ENCODE measurements around the gene CHN2.

The CHN2 gene

DNA sequence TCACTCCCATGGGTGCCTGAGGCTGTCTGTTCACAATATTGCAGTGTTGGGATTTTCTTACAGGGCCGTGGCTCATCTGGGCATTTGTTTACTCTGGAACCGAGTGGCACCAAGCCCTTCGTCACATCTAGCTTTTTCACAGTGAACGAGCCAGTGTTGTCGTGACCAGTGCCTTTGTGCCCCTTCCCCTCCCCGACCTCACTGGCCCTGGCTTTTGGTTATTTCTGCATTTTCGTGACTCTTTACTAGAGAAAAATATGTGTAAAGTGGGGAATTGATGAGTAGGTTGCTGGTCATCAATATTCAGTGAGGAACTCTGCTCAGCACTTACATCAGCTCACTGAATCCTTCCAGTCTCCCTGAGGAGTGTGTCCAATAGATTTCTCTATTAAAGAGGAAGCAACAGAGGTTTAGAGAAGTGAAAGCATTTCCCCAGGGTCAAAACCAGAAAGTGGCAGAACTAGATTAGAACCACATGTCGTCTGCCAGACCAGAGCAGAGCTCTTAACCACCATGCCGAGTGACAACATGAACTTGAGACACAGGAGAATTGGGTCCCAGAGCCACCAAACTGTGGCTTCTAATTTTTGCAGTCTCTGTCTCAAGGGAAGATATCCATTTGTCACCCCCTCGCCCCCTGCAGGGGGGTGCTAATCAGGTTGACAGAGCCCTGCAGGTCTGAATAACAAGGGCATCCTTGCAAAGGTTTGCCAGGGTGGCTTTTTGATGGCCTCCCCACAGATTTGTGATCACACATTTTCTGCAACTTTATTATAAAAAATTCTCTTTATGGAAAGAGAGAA is 125.3 kb downstream of the CHN2 start:
- H3K27me3 ChIP-seq (ENCODE audit: control insufficient read depth, insufficient read depth, low read length): peaks cover 74% of the 10 kb centered on the region
- H3K4me2 ChIP-seq (ENCODE audit: low read length): no peak overlapping the region
- H3K36me3 ChIP-seq (ENCODE audit: insufficient read depth, low read length): no peaks in the 10 kb centered on the region
- no peaks in the 10 kb centered on the region for H3K9me3 ChIP-seq (replicated peaks; ENCODE audit: low read length)
- no peak overlapping the region for H3K4me3 ChIP-seq (ENCODE audit: low read length)
- no peak overlapping the region for H3K9ac ChIP-seq (ENCODE audit: low read depth, low read length)
- no peaks in the 10 kb centered on the region for H3K4me1 ChIP-seq (ENCODE audit: control insufficient read depth, insufficient read depth, low read length)

DNA sequence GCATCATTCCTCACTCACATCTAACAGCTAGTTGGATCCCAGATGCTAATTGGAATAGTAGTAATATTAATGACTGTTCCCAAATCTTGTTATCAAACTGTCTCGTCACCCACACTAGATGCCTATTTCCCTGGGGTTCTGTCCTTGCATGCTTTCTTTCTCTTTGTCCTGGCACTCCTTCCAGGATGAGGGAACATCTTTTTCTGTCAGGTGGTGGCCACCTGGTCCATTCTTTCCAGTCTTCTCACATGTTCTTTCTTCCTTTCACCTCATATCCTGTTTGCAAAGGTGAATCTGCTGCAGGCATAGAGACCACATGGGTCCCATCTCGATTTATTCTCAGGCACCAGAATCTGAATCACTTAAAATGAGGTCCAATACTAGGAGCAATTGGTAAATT is 126.0 kb downstream of the CHN2 start:
- H3K9ac ChIP-seq (ENCODE audit: low read depth, low read length): no peak overlapping the region
- no peak overlapping the region for H3K4me2 ChIP-seq (ENCODE audit: low read length)
- H3K27me3 ChIP-seq (ENCODE audit: control insufficient read depth, insufficient read depth, low read length): peaks cover 74% of the 10 kb centered on the region
- no peak overlapping the region for H3K4me3 ChIP-seq (ENCODE audit: low read length)
- no peaks in the 10 kb centered on the region for H3K9me3 ChIP-seq (replicated peaks; ENCODE audit: low read length)
- no peaks in the 10 kb centered on the region for H3K4me1 ChIP-seq (ENCODE audit: control insufficient read depth, insufficient read depth, low read length)
- no peaks in the 10 kb centered on the region for H3K36me3 ChIP-seq (ENCODE audit: insufficient read depth, low read length)

DNA sequence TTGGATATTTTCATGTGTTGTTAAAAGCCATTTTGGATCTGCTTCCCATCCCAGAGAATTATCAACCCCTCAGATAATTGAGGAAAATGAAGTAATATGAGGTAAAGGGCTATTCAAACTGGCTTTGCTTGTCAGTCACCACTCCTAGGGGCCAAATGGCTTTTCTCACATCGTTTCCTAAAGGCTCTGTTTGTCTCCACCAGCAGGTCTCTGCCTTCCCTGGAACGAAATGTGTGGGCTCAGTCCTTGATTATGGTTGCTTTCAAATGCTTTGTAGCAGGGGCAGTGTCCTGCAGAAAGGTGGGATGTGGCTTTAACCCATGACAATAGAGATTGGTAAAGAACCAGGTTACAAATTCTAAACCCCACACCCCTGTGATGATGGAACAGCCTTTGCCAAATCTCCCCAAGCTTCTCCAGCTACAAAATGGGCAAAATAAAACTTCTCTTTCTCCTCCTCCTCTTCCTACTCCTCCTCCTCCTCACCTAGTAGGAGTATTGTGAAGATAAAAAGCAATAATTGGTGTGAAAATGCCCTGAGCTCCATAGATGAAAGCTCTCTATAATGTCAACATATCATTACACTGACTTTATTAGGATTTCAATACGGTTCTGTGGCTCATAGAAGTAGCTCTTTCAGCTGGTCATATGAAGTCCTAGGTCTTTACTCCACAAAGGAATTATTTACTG is 127.6 kb downstream of the CHN2 start:
- Histone ChIP-seq H3K4me1 (ENCODE audit: control insufficient read depth, insufficient read depth, low read length) (no peaks in the 10 kb centered on the region), H3K4me2 (ENCODE audit: low read length) (no peak overlapping the region), H3K9ac (ENCODE audit: low read depth, low read length) (no peak overlapping the region), H3K4me3 (ENCODE audit: low read length) (no peak overlapping the region), H3K36me3 (ENCODE audit: insufficient read depth, low read length) (no peaks in the 10 kb centered on the region), H3K9me3 (replicated peaks; ENCODE audit: low read length) (no peaks in the 10 kb centered on the region), H3K27me3 (ENCODE audit: control insufficient read depth, insufficient read depth, low read length) (peaks cover 73% of the 10 kb centered on the region)

DNA sequence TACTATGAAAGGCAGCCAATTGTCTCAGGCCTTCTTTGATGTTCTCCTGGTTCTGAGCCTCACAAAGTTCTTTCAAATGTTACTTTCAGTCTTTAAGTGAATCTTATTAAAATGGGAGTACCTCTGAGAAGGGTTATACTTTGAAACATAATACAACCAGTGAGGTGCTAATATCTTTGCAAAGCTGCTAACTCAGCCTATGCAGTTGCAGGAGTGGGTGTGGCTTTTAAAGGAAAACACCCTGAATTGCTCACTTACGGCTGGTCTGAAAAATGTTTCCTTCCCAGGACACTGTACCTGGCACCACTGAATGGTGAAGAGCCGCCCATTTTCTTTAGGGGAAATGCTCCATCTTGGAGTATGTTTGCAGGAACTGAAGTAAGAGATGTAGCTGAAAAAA is 130.9 kb downstream of the CHN2 start:
- no peaks in the 10 kb centered on the region for H3K36me3 ChIP-seq (ENCODE audit: insufficient read depth, low read length)
- peaks cover 55% of the 10 kb centered on the region for H3K27me3 ChIP-seq (ENCODE audit: control insufficient read depth, insufficient read depth, low read length)
- H3K9me3 ChIP-seq (replicated peaks; ENCODE audit: low read length): no peaks in the 10 kb centered on the region
- H3K4me1 ChIP-seq (ENCODE audit: control insufficient read depth, insufficient read depth, low read length): no peaks in the 10 kb centered on the region
- no peak overlapping the region for H3K9ac ChIP-seq (ENCODE audit: low read depth, low read length)
- no peak overlapping the region for H3K4me2 ChIP-seq (ENCODE audit: low read length)
- H3K4me3 ChIP-seq (ENCODE audit: low read length): no peak overlapping the region

DNA sequence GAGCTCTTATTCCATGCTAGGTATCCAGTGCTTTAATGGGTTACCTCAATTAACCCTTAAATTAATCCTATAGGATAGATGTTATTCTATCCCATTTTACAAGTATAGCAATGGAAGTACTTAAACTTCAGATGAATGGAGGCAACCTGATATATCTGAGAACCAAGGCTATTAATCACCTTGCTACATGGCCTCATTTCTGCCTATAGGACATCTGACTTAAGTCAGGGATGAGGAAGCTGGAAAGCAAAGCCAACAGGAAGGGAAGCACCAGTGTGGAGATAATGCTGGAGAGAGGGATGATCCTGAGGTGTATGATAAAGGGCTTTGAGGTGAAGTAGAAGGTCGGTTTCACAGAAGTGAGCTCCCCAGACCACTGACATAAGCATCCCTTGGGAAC is 132.3 kb downstream of the CHN2 start:
- no peak overlapping the region for H3K9ac ChIP-seq (ENCODE audit: low read depth, low read length)

DNA sequence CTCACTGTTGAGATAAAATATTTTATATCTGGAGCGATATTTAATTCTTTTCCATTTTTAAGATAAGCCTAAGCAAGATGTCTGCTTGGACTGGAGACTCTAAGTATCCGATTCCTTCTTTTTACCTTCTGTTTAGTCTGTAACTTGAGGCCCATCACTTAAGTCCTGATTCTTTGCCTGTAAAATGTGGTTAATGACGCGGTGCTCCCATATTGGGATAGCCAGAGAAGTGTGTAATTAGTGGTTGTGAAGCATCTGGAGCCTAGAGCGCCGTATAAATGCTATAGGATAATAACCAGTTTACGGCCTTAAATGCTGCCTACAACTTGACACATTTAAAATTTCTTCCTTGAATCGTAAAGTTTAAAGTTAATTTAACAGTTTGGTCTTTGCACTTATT is 132.9 kb downstream of the CHN2 start:
- no peak overlapping the region for H3K9ac ChIP-seq (ENCODE audit: low read depth, low read length)
- no peak overlapping the region for H3K4me2 ChIP-seq (ENCODE audit: low read length)
- no peaks in the 10 kb centered on the region for H3K9me3 ChIP-seq (replicated peaks; ENCODE audit: low read length)
- no peak overlapping the region for H3K4me3 ChIP-seq (ENCODE audit: low read length)
- H3K27me3 ChIP-seq (ENCODE audit: control insufficient read depth, insufficient read depth, low read length): peaks cover 46% of the 10 kb centered on the region
- H3K4me1 ChIP-seq (ENCODE audit: control insufficient read depth, insufficient read depth, low read length): no peaks in the 10 kb centered on the region
- H3K36me3 ChIP-seq (ENCODE audit: insufficient read depth, low read length): no peaks in the 10 kb centered on the region

More for the DNA sequence above, 132.3 kb downstream of the CHN2 start:
- peaks cover 47% of the 10 kb centered on the region for H3K27me3 ChIP-seq (ENCODE audit: control insufficient read depth, insufficient read depth, low read length)
- H3K4me2 ChIP-seq (ENCODE audit: low read length): no peak overlapping the region
- no peak overlapping the region for H3K4me3 ChIP-seq (ENCODE audit: low read length)
- H3K36me3 ChIP-seq (ENCODE audit: insufficient read depth, low read length): no peaks in the 10 kb centered on the region
- H3K4me1 ChIP-seq (ENCODE audit: control insufficient read depth, insufficient read depth, low read length): no peaks in the 10 kb centered on the region
- H3K9me3 ChIP-seq (replicated peaks; ENCODE audit: low read length): no peaks in the 10 kb centered on the region

DNA sequence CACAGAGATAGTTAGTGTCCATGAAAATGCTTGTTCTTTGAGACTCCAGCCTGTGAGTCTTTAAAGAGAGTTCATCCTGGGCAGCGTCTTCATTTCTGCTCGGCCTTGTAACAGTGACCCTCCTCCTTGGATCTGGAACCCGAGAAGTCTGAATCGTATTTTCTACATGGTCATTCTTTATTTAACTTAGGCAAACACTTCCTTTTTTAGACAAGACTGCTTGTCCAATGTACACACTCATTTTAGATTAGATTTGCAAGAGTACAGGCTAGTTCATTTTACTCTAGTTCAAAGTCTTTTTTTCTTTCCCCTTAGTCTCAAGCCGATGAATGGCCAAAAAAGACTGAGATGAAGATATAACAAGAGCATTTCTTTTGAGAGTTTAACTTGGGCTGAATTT is 133.5 kb downstream of the CHN2 start:
- H3K4me3 ChIP-seq (ENCODE audit: low read length): no peak overlapping the region
- no peak overlapping the region for H3K4me2 ChIP-seq (ENCODE audit: low read length)
- no peaks in the 10 kb centered on the region for H3K9me3 ChIP-seq (replicated peaks; ENCODE audit: low read length)
- H3K27me3 ChIP-seq (ENCODE audit: control insufficient read depth, insufficient read depth, low read length): peaks cover 49% of the 10 kb centered on the region
- H3K36me3 ChIP-seq (ENCODE audit: insufficient read depth, low read length): no peaks in the 10 kb centered on the region
- no peak overlapping the region for H3K9ac ChIP-seq (ENCODE audit: low read depth, low read length)
- H3K4me1 ChIP-seq (ENCODE audit: control insufficient read depth, insufficient read depth, low read length): no peaks in the 10 kb centered on the region

DNA sequence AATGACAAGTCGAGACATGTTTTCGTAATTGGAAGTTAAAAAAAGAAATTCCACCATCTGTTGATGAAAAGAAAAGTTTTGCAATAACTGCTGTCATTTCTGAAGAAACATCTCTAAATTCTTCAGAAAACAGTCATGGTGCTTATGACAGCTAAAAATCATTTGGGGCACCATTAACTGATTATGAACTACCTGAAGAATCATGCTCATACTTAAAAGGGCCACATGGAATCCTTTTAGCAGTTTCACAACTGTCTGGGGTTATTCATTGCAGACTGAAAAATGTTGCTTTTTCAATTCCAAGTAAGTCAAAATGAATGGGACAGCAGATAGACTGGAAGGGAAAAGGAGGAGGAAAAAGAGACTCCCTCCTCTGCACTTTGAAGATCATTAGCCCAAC is 134.2 kb downstream of the CHN2 start:
- no peak overlapping the region for H3K4me3 ChIP-seq (ENCODE audit: low read length)
- no peak overlapping the region for H3K4me2 ChIP-seq (ENCODE audit: low read length)
- peaks cover 55% of the 10 kb centered on the region for H3K27me3 ChIP-seq (ENCODE audit: control insufficient read depth, insufficient read depth, low read length)
- no peaks in the 10 kb centered on the region for H3K4me1 ChIP-seq (ENCODE audit: control insufficient read depth, insufficient read depth, low read length)
- H3K9ac ChIP-seq (ENCODE audit: low read depth, low read length): no peak overlapping the region
- H3K36me3 ChIP-seq (ENCODE audit: insufficient read depth, low read length): no peaks in the 10 kb centered on the region
- H3K9me3 ChIP-seq (replicated peaks; ENCODE audit: low read length): no peaks in the 10 kb centered on the region

DNA sequence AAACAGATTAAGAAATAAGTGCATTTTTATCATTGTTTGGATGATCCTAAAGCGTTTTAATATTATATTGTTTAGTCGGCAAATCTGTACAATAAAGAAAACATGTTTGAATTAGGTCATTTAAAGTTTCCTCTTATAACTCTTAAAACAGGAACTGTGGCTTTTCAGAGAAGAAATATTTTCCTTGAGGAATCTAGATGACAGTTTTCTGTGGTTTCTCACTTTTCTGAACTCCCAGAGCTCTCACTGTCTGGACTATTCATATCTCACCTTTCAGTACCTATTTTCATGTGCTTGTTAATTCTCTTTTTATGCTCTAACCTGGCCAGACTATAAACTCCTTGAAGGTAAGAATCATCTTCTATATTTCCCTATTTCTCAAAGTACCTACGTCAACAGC is 135.1 kb downstream of the CHN2 start:
- Histone ChIP-seq H3K9me3 (replicated peaks; ENCODE audit: low read length) (no peaks in the 10 kb centered on the region), H3K4me1 (ENCODE audit: control insufficient read depth, insufficient read depth, low read length) (no peaks in the 10 kb centered on the region), H3K36me3 (ENCODE audit: insufficient read depth, low read length) (no peaks in the 10 kb centered on the region), H3K9ac (ENCODE audit: low read depth, low read length) (no peak overlapping the region), H3K27me3 (ENCODE audit: control insufficient read depth, insufficient read depth, low read length) (peaks cover 49% of the 10 kb centered on the region), H3K4me3 (ENCODE audit: low read length) (no peak overlapping the region), H3K4me2 (ENCODE audit: low read length) (no peak overlapping the region)

DNA sequence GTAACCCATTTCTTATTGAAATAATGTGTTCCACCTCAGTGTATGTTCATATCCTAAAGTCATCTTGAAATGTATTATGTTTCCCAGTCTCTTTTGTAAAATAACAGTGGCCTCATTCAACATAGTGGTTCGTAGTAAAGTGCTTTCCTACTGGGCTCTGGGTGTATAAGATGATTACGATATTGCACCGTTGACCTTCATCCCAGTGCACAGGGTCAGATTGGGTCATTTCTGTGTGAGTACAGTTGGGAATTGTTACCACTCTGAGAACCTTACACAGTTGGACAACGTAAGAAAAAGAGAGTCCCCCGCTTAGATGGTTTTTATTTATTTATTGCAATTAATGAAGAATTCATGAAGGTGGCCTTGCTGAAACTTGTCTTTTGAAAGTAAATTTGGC is 135.6 kb downstream of the CHN2 start:
- Histone ChIP-seq H3K27me3 (ENCODE audit: control insufficient read depth, insufficient read depth, low read length) (peaks cover 45% of the 10 kb centered on the region), H3K36me3 (ENCODE audit: insufficient read depth, low read length) (no peaks in the 10 kb centered on the region), H3K4me3 (ENCODE audit: low read length) (no peak overlapping the region), H3K9me3 (replicated peaks; ENCODE audit: low read length) (no peaks in the 10 kb centered on the region), H3K4me1 (ENCODE audit: control insufficient read depth, insufficient read depth, low read length) (no peaks in the 10 kb centered on the region), H3K4me2 (ENCODE audit: low read length) (no peak overlapping the region), H3K9ac (ENCODE audit: low read depth, low read length) (no peak overlapping the region)

DNA sequence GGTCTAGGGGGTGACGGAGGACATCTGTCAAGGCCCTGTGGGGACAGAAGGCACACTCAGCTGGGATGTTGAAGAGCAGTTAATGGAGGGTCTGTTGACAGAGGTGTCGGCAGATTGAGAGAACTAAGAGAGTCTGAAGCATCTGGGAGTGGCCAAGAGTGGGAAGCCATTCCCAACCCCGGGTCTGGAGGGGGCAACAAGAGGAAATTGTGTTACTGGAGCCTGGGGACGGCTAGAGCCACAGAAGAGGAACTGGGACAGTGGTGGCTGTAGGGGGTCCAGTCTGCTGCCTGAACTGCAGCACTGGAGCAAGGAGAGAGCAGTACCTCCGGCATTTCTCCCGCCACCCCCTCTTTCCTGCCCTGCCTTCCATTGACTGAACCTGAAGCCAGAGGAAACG is 136.6 kb downstream of the CHN2 start:
- no peaks in the 10 kb centered on the region for H3K36me3 ChIP-seq (ENCODE audit: insufficient read depth, low read length)
- no peaks in the 10 kb centered on the region for H3K4me1 ChIP-seq (ENCODE audit: control insufficient read depth, insufficient read depth, low read length)
- no peaks in the 10 kb centered on the region for H3K9me3 ChIP-seq (replicated peaks; ENCODE audit: low read length)
- H3K4me2 ChIP-seq (ENCODE audit: low read length): no peak overlapping the region
- no peak overlapping the region for H3K4me3 ChIP-seq (ENCODE audit: low read length)
- peaks cover 41% of the 10 kb centered on the region for H3K27me3 ChIP-seq (ENCODE audit: control insufficient read depth, insufficient read depth, low read length)
- no peak overlapping the region for H3K9ac ChIP-seq (ENCODE audit: low read depth, low read length)

Data from skeletal muscle satellite cell (primary cell).